ENCODE results near the gene PRKACB. TPM values are rescaled to one million over a fixed set of nuclear protein-coding genes. Genes with fewer than 3 reads are reported as not detected.
A peak's percentile ranks its signal among the peaks of the same experiment; 100 is the strongest.

Gene PRKACB
- 15.3 and 17.9 TPM in 2 replicates for polyA plus RNA-seq (2011; rRNA removed)
- polyA plus RNA-seq (2012; cell fraction: cytosol; rRNA removed): 2.3 and 2.7 TPM in 2 replicates
- 1.2 and 2.0 TPM in 2 replicates for polyA plus RNA-seq (2012; cell fraction: nucleus; rRNA removed)
- polyA plus RNA-seq (2017; fragmentation: RNase III; extraction: RNeasy Plus Mini Kit Qiagen cat#74134 plus additional on column Dnase treatment): 9.6 to 11.4 TPM (median 10.9 TPM) in 3 replicates
- 7.8 and 8.0 TPM in 2 replicates for polyA minus RNA-seq (2011; rRNA and poly(A)+ RNA removed)

DNA sequence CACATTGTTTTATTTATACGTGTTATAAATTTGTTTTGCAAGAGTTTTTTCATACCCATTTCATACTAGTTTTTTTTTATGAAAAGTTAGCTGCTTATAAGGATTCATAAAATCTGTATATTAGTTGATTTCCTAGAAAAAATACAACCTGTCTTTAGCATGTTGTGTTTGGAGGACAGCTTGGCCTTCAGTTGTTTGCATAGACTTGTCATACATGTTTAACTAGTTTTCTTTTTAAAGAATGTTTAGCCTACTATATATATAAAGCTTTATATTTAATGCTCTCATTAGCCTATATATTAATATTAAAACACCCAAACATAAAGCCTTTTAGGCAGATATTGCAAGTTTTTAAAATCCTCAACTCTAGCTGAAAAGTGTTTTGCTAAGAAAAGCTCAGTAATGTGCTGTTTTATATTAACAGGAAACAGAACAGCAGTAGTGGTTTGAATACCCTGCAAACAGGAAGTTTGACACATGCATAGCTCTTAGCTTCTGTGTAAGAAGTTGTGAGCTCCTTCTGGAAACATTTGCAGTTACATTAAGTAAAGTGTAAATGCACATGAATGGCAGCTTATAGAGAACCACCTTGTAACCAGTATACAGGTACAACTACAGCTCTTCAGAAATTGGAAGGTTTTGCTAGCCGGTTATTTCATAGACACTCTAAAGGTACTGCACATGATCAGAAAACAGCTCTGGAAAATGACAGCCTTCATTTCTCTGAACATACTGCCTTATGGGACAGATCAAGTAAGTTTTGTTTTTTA lies at the start of gene PRKACB:
Gene PRKACB (plus strand): TSS at position 476 of the 770 bp plus-strand sequence. CDS start 91 bp downstream, at position 567.
- Histone ChIP-seq H3K27ac (peak within 1 kb of the TSS in 1 of 2 experiments; percentile 1; a peak in 1 of 6 replicates), H3K4me3 (no peak within 1 kb of the TSS), H3K9me3 (no peaks in the 10 kb centered on the region), H3K4me2 (peak within 1 kb of the TSS; percentile 38; the same call in 2 of the 3 replicates), H3K4me1 (peaks cover 38% of the 10 kb centered on the region)
- FAIRE-seq: no peak
- no peak for TF ChIP-seq RFX5 (IDR thresholded peaks at IDR 0.05)
- TF ChIP-seq FOXS1 (CRISPR knock-in tag; IDR thresholded peaks at IDR 0.05): no peak
- no peak for TF ChIP-seq SMC3 (IDR thresholded peaks at IDR 0.05)
- no peak for TF ChIP-seq EHF (CRISPR knock-in tag; IDR thresholded peaks at IDR 0.05)
- TF ChIP-seq, protein P1, sequence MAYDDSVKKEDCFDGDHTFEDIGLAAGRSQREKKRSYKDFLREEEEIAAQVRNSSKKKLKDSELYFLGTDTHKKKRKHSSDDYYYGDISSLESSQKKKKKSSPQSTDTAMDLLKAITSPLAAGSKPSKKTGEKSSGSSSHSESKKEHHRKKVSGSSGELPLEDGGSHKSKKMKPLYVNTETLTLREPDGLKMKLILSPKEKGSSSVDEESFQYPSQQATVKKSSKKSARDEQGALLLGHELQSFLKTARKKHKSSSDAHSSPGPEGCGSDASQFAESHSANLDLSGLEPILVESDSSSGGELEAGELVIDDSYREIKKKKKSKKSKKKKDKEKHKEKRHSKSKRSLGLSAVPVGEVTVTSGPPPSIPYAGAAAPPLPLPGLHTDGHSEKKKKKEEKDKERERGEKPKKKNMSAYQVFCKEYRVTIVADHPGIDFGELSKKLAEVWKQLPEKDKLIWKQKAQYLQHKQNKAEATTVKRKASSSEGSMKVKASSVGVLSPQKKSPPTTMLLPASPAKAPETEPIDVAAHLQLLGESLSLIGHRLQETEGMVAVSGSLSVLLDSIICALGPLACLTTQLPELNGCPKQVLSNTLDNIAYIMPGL (CRISPR knock-in tag; IDR thresholded peaks at IDR 0.05; ENCODE audit: borderline replicate concordance): no peak
- TF ChIP-seq, protein P2, sequence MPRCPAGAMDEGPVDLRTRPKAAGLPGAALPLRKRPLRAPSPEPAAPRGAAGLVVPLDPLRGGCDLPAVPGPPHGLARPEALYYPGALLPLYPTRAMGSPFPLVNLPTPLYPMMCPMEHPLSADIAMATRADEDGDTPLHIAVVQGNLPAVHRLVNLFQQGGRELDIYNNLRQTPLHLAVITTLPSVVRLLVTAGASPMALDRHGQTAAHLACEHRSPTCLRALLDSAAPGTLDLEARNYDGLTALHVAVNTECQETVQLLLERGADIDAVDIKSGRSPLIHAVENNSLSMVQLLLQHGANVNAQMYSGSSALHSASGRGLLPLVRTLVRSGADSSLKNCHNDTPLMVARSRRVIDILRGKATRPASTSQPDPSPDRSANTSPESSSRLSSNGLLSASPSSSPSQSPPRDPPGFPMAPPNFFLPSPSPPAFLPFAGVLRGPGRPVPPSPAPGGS (IDR thresholded peaks at IDR 0.05): no peak
- no peak for TF ChIP-seq PHF8 (IDR thresholded peaks at IDR 0.05; ENCODE audit: borderline replicate concordance, low read depth)
- TF ChIP-seq CBX8 (IDR thresholded peaks at IDR 0.05): no peak
- POLR2A ChIA-PET: interaction anchor here (1.2 kb wide), 1 partner anchor 154 kb away, joined by 3 read pairs; no protein-coding TSS in a partner anchor
- ATAC-seq: no peak
- DNase-seq (ENCODE audit: low read depth in 1 of 2, low spot score in 1 of 2): no peak
- CTCF ChIA-PET: interaction anchor here (0.6 to 1.7 kb wide), 4 partner anchors 10 to 293 kb away, joined by 3 to 5 read pairs (median 3); no protein-coding TSS in a partner anchor
- WGBS (ENCODE audit: missing lambda C conversion rate): 73% methylated on average over 2 of the region's 2 CpGs

DNA sequence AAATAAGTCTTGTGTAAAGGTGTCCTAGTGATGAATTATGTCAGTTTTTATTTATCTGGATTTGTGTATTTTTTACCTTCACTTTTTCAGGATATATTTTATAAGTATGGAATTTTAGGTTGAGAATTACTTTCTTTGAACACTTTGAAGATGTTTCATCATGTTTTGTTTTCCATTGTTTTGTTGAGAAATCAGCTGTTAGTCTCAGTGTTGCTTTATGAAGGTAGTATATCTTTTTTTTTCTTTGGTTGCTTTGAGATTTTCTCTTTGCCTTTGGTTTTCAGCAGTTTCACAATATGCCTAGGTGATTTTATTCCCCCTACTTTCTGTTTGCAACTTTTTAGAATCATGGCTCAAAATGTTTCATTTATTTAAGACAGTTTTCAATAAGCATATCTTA lies 48.8 kb upstream of the PRKACB start:
- CTCF ChIA-PET: no interaction called here

DNA sequence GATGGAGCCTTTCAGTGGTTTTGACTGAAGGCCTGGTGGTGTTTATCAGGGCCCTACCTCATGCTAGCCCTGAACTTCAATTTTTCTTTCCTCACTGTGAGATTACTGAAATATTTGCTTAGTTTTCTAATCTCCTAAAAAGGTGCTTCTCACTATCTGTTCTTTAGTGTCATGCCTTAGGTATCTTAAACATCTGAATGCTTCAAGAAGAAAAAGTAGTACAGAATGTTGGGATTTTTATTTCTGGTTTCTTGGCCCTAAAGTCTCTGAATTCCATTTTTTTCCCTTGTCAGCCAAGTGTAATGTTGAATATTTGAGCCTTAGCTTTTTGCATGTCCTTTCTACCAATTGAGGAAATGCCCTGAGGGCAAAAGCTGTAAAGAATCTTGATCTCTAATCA lies 47.9 kb upstream of the PRKACB start:
- Histone ChIP-seq H3K4me1 (no peaks in the 10 kb centered on the region), H3K4me3 (no peak overlapping the region), H3K9me3 (0 out of 3 replicates have a peak, but pooled peaks cover 3% of the 10 kb centered on the region), H3K27ac (no peak overlapping the region), H3K4me2 (no peak overlapping the region)
- FAIRE-seq (no peak), ATAC-seq (no peak), DNase-seq (ENCODE audit: low read depth in 1 of 2, low spot score in 1 of 2) (no peak)
- TF ChIP-seq FOSB (CRISPR knock-in tag; IDR thresholded peaks at IDR 0.05) (no peak), POLR2A (IDR thresholded peaks at IDR 0.05; ENCODE audit: low read length) (no peak), TP53 (CRISPR knock-in tag; IDR thresholded peaks at IDR 0.05) (no peak), EHMT2 (IDR thresholded peaks at IDR 0.05; ENCODE audit: low read depth) (no peak), ESRRA (IDR thresholded peaks at IDR 0.05; ENCODE audit: borderline replicate concordance, low read length) (no peak)
- TF ChIP-seq, protein P3, sequence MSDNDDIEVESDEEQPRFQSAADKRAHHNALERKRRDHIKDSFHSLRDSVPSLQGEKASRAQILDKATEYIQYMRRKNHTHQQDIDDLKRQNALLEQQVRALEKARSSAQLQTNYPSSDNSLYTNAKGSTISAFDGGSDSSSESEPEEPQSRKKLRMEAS (IDR thresholded peaks at IDR 0.05): no peak
- POLR2A ChIA-PET: no interaction called here
- CTCF ChIA-PET: no interaction called here

More for the DNA sequence above, 48.8 kb upstream of the PRKACB start:
- POLR2A ChIA-PET: interaction anchor here (0.7 kb wide), 1 partner anchor 542 kb away, joined by 5 read pairs; no protein-coding TSS in a partner anchor
- Histone ChIP-seq H3K27ac (no peak overlapping the region), H3K4me3 (no peak overlapping the region), H3K4me1 (peaks cover 7% of the 10 kb centered on the region; the same call in 2 of the 3 replicates), H3K4me2 (no peak overlapping the region), H3K9me3 (0 out of 3 replicates have a peak, but pooled peaks cover 3% of the 10 kb centered on the region)
- no peak for TF ChIP-seq POLR2A (IDR thresholded peaks at IDR 0.05; ENCODE audit: low read length)
- no peak for TF ChIP-seq CHD2 (IDR thresholded peaks at IDR 0.05; ENCODE audit: low read length, partially characterized antibody)
- TF ChIP-seq, protein P4, sequence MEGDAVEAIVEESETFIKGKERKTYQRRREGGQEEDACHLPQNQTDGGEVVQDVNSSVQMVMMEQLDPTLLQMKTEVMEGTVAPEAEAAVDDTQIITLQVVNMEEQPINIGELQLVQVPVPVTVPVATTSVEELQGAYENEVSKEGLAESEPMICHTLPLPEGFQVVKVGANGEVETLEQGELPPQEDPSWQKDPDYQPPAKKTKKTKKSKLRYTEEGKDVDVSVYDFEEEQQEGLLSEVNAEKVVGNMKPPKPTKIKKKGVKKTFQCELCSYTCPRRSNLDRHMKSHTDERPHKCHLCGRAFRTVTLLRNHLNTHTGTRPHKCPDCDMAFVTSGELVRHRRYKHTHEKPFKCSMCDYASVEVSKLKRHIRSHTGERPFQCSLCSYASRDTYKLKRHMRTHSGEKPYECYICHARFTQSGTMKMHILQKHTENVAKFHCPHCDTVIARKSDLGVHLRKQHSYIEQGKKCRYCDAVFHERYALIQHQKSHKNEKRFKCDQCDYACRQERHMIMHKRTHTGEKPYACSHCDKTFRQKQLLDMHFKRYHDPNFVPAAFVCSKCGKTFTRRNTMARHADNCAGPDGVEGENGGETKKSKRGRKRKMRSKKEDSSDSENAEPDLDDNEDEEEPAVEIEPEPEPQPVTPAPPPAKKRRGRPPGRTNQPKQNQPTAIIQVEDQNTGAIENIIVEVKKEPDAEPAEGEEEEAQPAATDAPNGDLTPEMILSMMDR (IDR thresholded peaks at IDR 0.05): no peak
- TF ChIP-seq HOXA7 (CRISPR knock-in tag; IDR thresholded peaks at IDR 0.05): no peak
- no peak for TF ChIP-seq MAZ (IDR thresholded peaks at IDR 0.05; ENCODE audit: borderline replicate concordance, low read depth, low read length)
- no peak for TF ChIP-seq RARB (CRISPR knock-in tag; IDR thresholded peaks at IDR 0.05)
- no peak for TF ChIP-seq EHF (CRISPR knock-in tag; IDR thresholded peaks at IDR 0.05)
- TF ChIP-seq CBX8 (IDR thresholded peaks at IDR 0.05): no peak
- no peak for TF ChIP-seq ZC3H11A (IDR thresholded peaks at IDR 0.05)
- TF ChIP-seq FOXS1 (CRISPR knock-in tag; IDR thresholded peaks at IDR 0.05): no peak
- no peak for TF ChIP-seq KDM5A (IDR thresholded peaks at IDR 0.05)
- no peak for FAIRE-seq
- ATAC-seq: no peak
- DNase-seq (ENCODE audit: low read depth in 1 of 2, low spot score in 1 of 2): no peak

Measured in A549 (cell line).